Measurements from ENCODE around the gene FHIT. TPM values are rescaled to one million over a fixed set of nuclear protein-coding genes. Genes with fewer than 3 reads are reported as not detected.

Gene FHIT
- total and polyA plus RNA-seq, 2 of the 4 experiments (the other 2 are of a cell fraction), result 0.07 TPM; not detected in 1

DNA sequence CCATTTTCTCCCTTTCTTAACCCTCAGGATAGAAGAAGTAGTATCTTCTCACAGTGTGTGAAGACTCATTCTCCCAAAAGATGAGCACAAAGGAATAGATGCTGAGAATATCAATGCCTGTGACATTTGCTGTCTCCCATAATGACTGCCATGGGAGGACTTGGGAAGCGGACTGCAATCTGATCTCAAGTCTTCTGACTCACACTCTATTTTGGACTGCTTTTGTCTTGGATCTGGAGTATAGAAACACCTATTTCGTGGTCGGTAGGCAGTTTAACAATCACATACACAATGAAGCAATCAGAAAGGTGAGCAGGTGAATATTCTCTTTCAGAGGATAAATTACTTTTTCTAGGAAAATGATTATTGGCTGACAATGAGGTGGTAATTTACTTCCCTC, 852.0 kb downstream of the FHIT start:
- no peak overlapping the region for H3K9ac ChIP-seq (ENCODE audit: low read depth, low read length)
- no peak overlapping the region for H3K27ac ChIP-seq (ENCODE audit: insufficient read depth, low read length)
- dilution Hi-C loops (cut with HindIII; ENCODE audit: low sequenced_read_pairs, unreplicated experiment), result no loop called here
- H3K9me3 ChIP-seq (ENCODE audit: control insufficient read depth, insufficient read depth, low read length), result no peaks in the 10 kb centered on the region
- H4K91ac ChIP-seq (ENCODE audit: insufficient read depth, low read depth, low read length), result no peak overlapping the region
- no peak overlapping the region for H3K4me2 ChIP-seq (ENCODE audit: low read depth, low read length)
- in situ Hi-C loops (cut with MboI; ENCODE audit: low sequenced_read_pairs), result no loop called here
- no peaks in the 10 kb centered on the region for H3K79me1 ChIP-seq (ENCODE audit: low read depth in 1 of 2, low read length in 2 of 2)
- POLR2A ChIA-PET (ENCODE audit: unreplicated experiment), result no interaction called here
- no TSS peak for BruUV-seq (replicated peaks)
- no peak overlapping the region for H2BK120ac ChIP-seq (ENCODE audit: low read depth, low read length)
- no peak overlapping the region for H2BK20ac ChIP-seq (ENCODE audit: low read depth, low read length)
- H3K14ac ChIP-seq (replicated peaks; ENCODE audit: low read depth, low read length), result no peak overlapping the region
- DNase-seq (no peak), ATAC-seq (ENCODE audit: low read depth) (no peak)
- no peak overlapping the region for H2AK5ac ChIP-seq (ENCODE audit: low read depth, low read length)
- no peak overlapping the region for H2BK5ac ChIP-seq (ENCODE audit: low read depth, low read length, poor library complexity, severe bottlenecking)
- no peak overlapping the region for H2AK9ac ChIP-seq (replicated peaks; ENCODE audit: low read depth, low read length, poor library complexity)
- CTCF ChIA-PET, result no interaction called here
- H3K56ac ChIP-seq (ENCODE audit: extremely low read depth, insufficient read depth, low read length), result no peak overlapping the region
- no peaks in the 10 kb centered on the region for H3K4me1 ChIP-seq (ENCODE audit: control insufficient read depth, insufficient read depth, low read length)
- no CpG with 5 or more reads among the region's 3 CpGs for WGBS, 2 experiments (ENCODE audit: extremely low coverage in 2 of 2, insufficient read length in 1 of 2)
- H3K4me3 ChIP-seq (ENCODE audit: insufficient read depth, low read depth, low read length), result no peak overlapping the region
- H3K9me1 ChIP-seq (ENCODE audit: insufficient read depth, low read length), result no peaks in the 10 kb centered on the region
- H4K8ac ChIP-seq (ENCODE audit: low read depth in 2 of 2, low read length in 2 of 2), result no peak overlapping the region
- TF ChIP-seq BHLHE40 (IDR thresholded peaks at IDR 0.05; ENCODE audit: low read depth, low read length) (no peak), NFE2L2 (IDR thresholded peaks at IDR 0.05; ENCODE audit: low read depth, low read length) (no peak), MAFK (IDR thresholded peaks at IDR 0.05; ENCODE audit: low read depth, low read length) (no peak), RFX5 (IDR thresholded peaks at IDR 0.05; ENCODE audit: low read depth, low read length) (no peak), RAD21 (IDR thresholded peaks at IDR 0.05; ENCODE audit: low read length) (no peak), POLR2A (IDR thresholded peaks at IDR 0.05; ENCODE audit: low read depth, low read length) (no peak)
- no peaks in the 10 kb centered on the region for H4K20me1 ChIP-seq (ENCODE audit: insufficient read depth, low read length)
- H3K36me3 ChIP-seq (ENCODE audit: control insufficient read depth, insufficient read depth, low read length), result no peaks in the 10 kb centered on the region
- no peak overlapping the region for H3K23ac ChIP-seq (ENCODE audit: low read depth, low read length)
- H2BK15ac ChIP-seq (ENCODE audit: low read depth, low read length), result no peak overlapping the region
- no peak overlapping the region for H2AFZ ChIP-seq (replicated peaks; ENCODE audit: low read length, poor library complexity)
- H4K5ac ChIP-seq (ENCODE audit: low read depth, low read length), result no peak overlapping the region
- intact Hi-C loops (cut with micrococcal nuclease), result no loop called here
- no peak overlapping the region for H3K4ac ChIP-seq (ENCODE audit: low read depth, low read length)
- H3K27me3 ChIP-seq (ENCODE audit: control insufficient read depth, insufficient read depth, low read length), result no peaks in the 10 kb centered on the region
- H3K18ac ChIP-seq (ENCODE audit: low read depth, low read length), result no peak overlapping the region
